ENCODE data around the gene COL23A1.

COL23A1 gene

DNA sequence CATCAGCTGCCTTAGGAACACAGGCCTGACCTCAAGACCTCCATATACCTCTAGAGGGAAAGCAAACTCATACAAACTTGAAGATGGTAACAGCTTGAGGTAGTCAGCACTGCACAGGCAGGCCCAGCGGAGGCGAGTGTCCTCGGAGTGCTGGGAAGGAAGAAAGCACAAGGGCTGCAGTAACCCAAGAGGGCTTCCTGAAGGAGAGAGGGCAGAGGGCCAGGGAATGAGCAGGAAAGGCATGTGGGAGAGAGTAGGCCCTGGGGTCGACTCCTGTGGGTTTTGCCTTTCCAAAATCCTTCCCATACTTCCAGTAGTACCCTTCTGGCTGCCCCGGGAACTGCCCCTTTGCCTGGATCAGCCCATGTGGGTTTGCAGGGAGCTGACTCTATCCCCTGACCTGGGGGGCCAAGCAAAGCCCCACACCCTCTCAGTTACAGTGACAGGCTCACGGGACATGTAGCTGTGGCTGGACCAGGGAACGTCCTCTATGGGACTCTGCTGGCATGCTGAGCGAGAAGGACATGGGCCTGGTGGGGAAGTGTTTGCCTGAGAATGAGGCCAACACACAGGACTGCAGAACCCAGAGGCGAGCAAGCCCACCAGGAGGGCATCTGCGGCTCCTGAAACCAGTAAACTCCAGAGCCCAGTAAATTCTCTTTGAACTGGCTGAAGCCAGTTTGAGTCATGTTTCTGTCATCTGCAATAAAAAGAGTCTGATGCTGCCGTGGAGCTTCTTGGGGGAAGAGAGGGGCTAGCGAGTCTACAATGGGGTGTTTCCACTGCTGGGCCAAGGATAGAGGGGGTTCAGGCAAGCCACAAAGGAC, 64.1 kb downstream of the COL23A1 start:
- Histone ChIP-seq H3K27ac (ENCODE audit: low read length) (no peak overlapping the region), H3K27me3 (ENCODE audit: control insufficient read depth, insufficient read depth, low read length) (no peaks in the 10 kb centered on the region), H3K9me3 (ENCODE audit: control insufficient read depth, low read depth, low read length) (no peaks in the 10 kb centered on the region), H3K36me3 (ENCODE audit: control insufficient read depth, low read depth, low read length) (no peaks in the 10 kb centered on the region), H3K9ac (ENCODE audit: low read length) (no peak overlapping the region), H3K4me3 (ENCODE audit: low read length) (no peak overlapping the region), H3K4me1 (ENCODE audit: control insufficient read depth, low read depth, low read length) (peaks cover 15% of the 10 kb centered on the region)

DNA sequence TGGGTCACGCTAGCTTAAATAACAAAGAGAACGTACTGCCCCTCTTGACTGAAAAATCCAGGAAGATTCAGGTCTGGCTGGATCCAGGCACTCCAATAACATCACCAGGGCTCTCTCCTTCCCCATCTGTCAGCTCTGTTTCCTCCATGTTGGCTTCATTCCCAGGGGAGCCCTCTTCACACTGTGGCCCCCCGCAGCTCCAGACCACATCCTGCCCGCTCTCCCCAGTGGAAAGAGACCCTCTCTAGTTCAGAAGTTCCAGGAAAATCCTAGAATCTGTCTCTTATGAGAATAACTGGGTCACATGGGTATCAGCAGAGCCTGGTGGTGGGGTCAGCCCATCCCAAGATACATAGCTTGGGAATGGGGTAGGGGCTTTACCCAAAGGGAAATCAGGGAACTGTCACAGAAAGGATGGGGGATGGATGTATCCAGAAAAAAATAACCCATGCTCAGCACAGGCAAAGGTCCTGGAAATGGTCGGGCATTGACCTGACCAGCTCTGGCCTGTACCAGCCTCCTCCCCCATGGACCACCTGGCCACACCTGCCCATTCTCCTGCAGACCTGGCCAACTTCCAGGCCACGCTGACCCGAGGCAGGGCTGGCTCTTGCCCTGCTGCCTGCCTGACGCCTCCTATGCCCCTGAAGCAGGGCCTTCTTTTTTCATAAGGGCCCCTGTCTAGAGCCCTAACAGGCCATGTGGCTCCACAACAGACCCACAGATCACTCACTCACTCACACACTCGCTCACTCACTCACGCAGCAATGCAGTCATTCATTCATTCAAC, 65.9 kb downstream of the COL23A1 start:
- Histone ChIP-seq H3K36me3 (ENCODE audit: control insufficient read depth, low read depth, low read length) (no peaks in the 10 kb centered on the region), H3K9me3 (ENCODE audit: control insufficient read depth, low read depth, low read length) (no peaks in the 10 kb centered on the region), H3K9ac (ENCODE audit: low read length) (no peak overlapping the region), H3K27ac (ENCODE audit: low read length) (no peak overlapping the region), H3K4me3 (ENCODE audit: low read length) (no peak overlapping the region), H3K27me3 (ENCODE audit: control insufficient read depth, insufficient read depth, low read length) (no peaks in the 10 kb centered on the region), H3K4me1 (ENCODE audit: control insufficient read depth, low read depth, low read length) (peaks cover 15% of the 10 kb centered on the region)

DNA sequence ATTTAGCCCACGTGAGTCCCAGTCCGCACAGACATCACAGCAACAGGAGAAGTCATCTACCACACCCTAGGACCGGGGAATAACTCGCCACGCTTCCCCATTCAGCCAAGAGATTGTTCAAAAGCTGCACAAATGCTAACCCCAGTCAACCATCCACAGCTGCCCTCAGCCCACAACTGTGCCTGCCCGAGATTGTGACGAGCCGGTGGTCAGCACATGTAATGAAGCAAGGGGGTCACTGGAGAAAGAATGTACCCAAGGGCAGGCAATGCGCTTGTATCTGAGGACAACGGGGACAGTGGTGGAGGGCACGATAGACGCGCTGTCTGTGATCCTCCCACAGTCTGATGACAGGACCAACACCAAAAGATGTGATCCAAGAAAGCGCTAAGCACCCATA, 67.8 kb downstream of the COL23A1 start:
- Histone ChIP-seq H3K27me3 (ENCODE audit: control insufficient read depth, insufficient read depth, low read length) (no peaks in the 10 kb centered on the region), H3K36me3 (ENCODE audit: control insufficient read depth, low read depth, low read length) (no peaks in the 10 kb centered on the region), H3K4me1 (ENCODE audit: control insufficient read depth, low read depth, low read length) (peaks cover 15% of the 10 kb centered on the region), H3K27ac (ENCODE audit: low read length) (no peak overlapping the region), H3K9me3 (ENCODE audit: control insufficient read depth, low read depth, low read length) (no peaks in the 10 kb centered on the region), H3K4me3 (ENCODE audit: low read length) (no peak overlapping the region), H3K9ac (ENCODE audit: low read length) (no peak overlapping the region)

DNA sequence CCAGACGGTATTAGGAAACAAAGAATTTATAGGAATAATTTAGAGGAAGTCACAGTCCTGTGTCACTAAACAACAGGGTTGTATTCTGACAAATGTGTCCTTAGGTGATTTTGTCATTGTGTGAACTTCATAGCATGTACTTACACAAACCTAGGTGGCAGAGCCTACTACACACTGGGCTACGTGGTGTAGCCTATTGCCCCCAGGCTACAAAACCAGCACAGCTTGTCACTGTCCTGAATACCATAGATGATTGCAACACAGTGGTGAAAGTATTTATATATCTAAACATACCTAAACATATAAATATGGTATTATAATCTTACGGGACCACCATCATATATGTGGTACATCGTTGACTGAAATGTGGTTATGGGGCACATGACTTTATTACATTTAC, 69.3 kb downstream of the COL23A1 start:
- H3K9me3 ChIP-seq (ENCODE audit: control insufficient read depth, low read depth, low read length) = no peaks in the 10 kb centered on the region
- H3K4me1 ChIP-seq (ENCODE audit: control insufficient read depth, low read depth, low read length) = peaks cover 3% of the 10 kb centered on the region
- H3K36me3 ChIP-seq (ENCODE audit: control insufficient read depth, low read depth, low read length) = no peaks in the 10 kb centered on the region

DNA sequence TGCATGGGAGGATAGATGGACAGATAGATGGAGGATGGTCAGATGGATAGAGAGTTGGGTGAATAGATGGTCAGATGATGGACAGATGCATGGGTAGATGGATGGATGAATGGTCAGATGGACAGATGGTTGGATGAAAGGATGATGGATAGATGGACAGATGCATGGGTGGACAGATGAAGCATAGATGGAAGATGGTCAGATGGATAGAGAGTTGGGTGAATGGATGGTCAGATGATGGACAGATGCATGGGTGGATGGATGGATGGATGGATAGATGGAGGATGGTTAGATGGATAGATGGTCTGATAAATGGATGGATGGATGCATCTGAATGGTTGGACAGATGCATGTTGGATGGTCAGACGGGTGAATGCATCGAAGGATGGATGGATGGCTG, 70.4 kb downstream of the COL23A1 start:
- Histone ChIP-seq H3K4me3 (ENCODE audit: low read length) (no peak overlapping the region), H3K4me1 (ENCODE audit: control insufficient read depth, low read depth, low read length) (no peaks in the 10 kb centered on the region), H3K27me3 (ENCODE audit: control insufficient read depth, insufficient read depth, low read length) (no peaks in the 10 kb centered on the region), H3K9ac (ENCODE audit: low read length) (no peak overlapping the region), H3K27ac (ENCODE audit: low read length) (no peak overlapping the region), H3K9me3 (ENCODE audit: control insufficient read depth, low read depth, low read length) (no peaks in the 10 kb centered on the region), H3K36me3 (ENCODE audit: control insufficient read depth, low read depth, low read length) (no peaks in the 10 kb centered on the region)

More for the DNA sequence above, 69.3 kb downstream of the COL23A1 start:
- no peaks in the 10 kb centered on the region for H3K27me3 ChIP-seq (ENCODE audit: control insufficient read depth, insufficient read depth, low read length)
- no peak overlapping the region for H3K27ac ChIP-seq (ENCODE audit: low read length)
- H3K4me3 ChIP-seq (ENCODE audit: low read length) = no peak overlapping the region
- H3K9ac ChIP-seq (ENCODE audit: low read length) = no peak overlapping the region

DNA sequence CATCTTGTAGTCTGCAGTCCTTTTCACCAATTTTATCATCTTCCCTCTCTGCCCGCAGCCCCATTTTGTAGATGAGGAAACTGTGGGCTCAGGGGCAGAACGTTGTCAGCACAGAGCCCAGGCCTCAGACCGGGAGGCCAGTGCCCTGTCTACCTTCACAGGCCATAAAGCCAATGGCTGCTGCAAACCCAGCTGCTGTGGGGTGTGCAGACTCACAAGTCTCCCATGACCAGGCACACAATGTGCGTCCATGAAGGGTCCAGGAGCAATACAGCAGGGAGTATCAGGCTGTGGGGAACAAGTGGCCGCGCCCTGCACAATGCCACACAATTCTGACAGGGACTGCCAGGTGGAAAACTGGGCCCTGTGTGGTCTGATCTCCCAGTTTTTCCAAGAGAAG, 71.0 kb downstream of the COL23A1 start:
- Histone ChIP-seq H3K9ac (ENCODE audit: low read length) (no peak overlapping the region), H3K27me3 (ENCODE audit: control insufficient read depth, insufficient read depth, low read length) (no peaks in the 10 kb centered on the region), H3K36me3 (ENCODE audit: control insufficient read depth, low read depth, low read length) (no peaks in the 10 kb centered on the region), H3K9me3 (ENCODE audit: control insufficient read depth, low read depth, low read length) (no peaks in the 10 kb centered on the region), H3K4me1 (ENCODE audit: control insufficient read depth, low read depth, low read length) (no peaks in the 10 kb centered on the region), H3K4me3 (ENCODE audit: low read length) (no peak overlapping the region), H3K27ac (ENCODE audit: low read length) (no peak overlapping the region)

DNA sequence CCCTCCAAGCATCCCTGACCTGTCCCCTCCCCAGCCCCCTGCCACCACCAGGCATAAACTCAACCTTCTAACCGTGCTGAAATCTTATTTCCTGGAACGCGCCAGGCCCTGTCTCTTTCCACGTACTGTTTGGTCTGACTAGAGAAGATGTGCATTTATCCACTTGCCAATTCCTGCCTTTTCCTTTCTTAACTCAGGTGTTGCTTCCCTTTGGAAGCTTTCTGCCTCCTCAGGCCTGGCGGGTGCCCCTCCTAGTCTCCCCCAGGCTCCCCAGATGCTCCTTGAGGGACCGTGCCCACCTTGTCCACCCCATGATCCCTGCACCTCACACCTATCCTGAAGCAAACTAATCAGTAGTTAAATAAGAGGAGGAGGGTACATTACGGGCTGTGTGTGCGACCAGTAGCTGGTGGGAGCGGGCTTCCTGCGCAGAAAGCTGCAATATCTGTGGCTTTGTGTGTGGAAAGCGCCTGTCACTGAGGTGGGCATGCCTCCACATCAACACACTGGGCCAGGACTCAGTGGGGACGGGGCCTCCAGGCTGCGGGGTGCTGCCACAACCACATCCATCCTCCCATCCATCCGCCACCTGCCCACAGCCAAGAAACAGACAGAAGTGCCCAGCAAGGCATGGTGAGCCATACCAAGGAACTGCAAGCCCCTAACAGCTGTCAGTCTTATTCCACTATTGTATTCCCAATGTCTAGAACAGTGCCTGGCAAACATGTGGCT, 73.5 kb downstream of the COL23A1 start:
- Histone ChIP-seq H3K27ac (ENCODE audit: low read length) (no peak overlapping the region), H3K27me3 (ENCODE audit: control insufficient read depth, insufficient read depth, low read length) (no peaks in the 10 kb centered on the region), H3K9me3 (ENCODE audit: control insufficient read depth, low read depth, low read length) (no peaks in the 10 kb centered on the region), H3K4me1 (ENCODE audit: control insufficient read depth, low read depth, low read length) (no peaks in the 10 kb centered on the region), H3K4me3 (ENCODE audit: low read length) (no peak overlapping the region), H3K9ac (ENCODE audit: low read length) (no peak overlapping the region), H3K36me3 (ENCODE audit: control insufficient read depth, low read depth, low read length) (no peaks in the 10 kb centered on the region)

DNA sequence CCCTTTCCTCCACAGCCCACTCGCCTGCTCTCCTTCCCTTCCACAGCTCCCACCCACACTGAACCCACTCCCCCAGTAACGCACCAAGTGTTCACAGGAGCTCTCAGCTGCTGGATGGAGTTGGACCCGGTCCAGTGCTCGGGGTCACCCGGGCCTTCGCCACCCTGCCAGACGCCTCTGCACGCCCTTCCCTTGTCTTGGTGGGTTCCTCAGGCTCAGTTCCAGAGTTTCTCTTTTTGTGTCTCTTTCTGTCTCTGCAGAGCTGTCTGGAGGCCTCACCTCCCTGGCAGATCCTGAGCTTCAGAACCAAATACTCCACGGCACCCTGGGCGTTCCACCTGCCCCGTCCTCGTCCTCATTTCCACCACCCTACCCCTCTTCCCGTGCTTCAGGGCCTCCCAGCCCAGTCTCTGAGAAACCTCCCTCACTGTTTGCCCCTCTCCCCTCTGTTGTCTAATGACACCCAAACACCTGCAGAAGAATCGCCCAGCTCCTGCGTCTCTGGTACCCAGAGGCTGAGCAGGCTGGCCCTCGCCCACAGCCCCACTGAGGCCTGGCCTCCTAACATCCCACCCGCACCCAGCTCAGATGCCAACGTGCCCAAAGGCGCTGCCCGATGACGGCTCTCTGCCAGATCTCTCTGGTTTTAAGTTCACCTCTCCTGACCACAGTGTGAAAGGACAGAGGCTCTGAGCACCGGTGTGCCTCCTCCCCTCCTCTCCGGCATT, 74.3 kb downstream of the COL23A1 start:
- Histone ChIP-seq H3K27ac (ENCODE audit: low read length) (no peak overlapping the region), H3K27me3 (ENCODE audit: control insufficient read depth, insufficient read depth, low read length) (no peaks in the 10 kb centered on the region), H3K4me1 (ENCODE audit: control insufficient read depth, low read depth, low read length) (no peaks in the 10 kb centered on the region), H3K9ac (ENCODE audit: low read length) (no peak overlapping the region), H3K4me3 (ENCODE audit: low read length) (no peak overlapping the region), H3K9me3 (ENCODE audit: control insufficient read depth, low read depth, low read length) (no peaks in the 10 kb centered on the region), H3K36me3 (ENCODE audit: control insufficient read depth, low read depth, low read length) (no peaks in the 10 kb centered on the region)

DNA sequence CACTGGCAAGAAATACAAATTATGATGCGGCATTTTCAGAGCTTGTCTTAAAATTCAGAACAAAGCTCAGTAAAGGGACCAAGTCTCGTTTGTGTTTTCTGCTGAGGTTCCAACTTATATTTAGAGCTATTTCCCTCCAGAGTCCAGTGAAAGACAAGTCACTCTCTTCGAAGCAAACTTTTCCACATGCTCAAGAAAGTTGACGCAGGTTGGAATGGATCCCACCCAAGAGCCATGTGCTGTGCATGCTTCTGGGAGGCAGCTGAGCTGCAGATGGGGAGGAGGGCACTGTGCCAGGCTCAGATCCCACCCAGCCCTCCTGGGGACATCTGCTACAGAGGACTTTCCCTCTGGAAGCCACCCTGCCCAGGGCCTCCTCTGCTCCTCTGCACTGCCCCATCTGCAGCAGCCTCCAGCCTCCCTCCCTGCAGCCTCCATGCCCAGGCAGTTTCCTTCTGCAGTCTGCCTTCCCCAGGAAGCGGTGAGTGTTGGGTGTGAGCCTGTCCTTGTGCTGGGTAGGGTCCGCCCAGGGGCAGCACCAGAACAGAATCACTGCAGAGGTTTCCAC, 75.3 kb downstream of the COL23A1 start:
- H3K9ac ChIP-seq (ENCODE audit: low read length) = no peak overlapping the region
- H3K36me3 ChIP-seq (ENCODE audit: control insufficient read depth, low read depth, low read length) = no peaks in the 10 kb centered on the region
- H3K4me1 ChIP-seq (ENCODE audit: control insufficient read depth, low read depth, low read length) = no peaks in the 10 kb centered on the region
- H3K27ac ChIP-seq (ENCODE audit: low read length) = no peak overlapping the region
- H3K9me3 ChIP-seq (ENCODE audit: control insufficient read depth, low read depth, low read length) = no peaks in the 10 kb centered on the region
- no peaks in the 10 kb centered on the region for H3K27me3 ChIP-seq (ENCODE audit: control insufficient read depth, insufficient read depth, low read length)
- H3K4me3 ChIP-seq (ENCODE audit: low read length) = no peak overlapping the region

DNA sequence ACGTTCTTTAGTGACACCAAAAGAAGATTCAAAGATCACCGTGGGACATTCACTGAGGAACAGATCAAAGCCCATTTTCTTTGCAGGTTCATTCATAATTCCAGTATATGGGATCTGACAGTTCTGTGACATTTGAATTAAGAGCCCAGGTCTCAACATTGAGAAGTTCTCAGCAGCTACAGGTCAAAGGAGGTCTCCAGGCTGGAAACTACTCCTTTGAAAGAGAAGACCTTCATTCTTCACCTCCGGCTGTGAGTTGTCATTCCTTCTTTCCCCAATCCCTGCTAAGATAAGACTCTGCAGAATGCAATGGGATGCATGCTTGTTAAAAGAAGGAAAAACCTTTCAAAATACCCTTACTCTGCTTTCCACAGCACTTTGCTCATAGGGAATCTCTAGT, 79.0 kb downstream of the COL23A1 start:
- H3K4me3 ChIP-seq (ENCODE audit: low read length) = no peak overlapping the region
- no peaks in the 10 kb centered on the region for H3K4me1 ChIP-seq (ENCODE audit: control insufficient read depth, low read depth, low read length)
- H3K9ac ChIP-seq (ENCODE audit: low read length) = no peak overlapping the region
- H3K27me3 ChIP-seq (ENCODE audit: control insufficient read depth, insufficient read depth, low read length) = no peaks in the 10 kb centered on the region
- peaks cover 7% of the 10 kb centered on the region for H3K9me3 ChIP-seq (ENCODE audit: control insufficient read depth, low read depth, low read length)
- H3K36me3 ChIP-seq (ENCODE audit: control insufficient read depth, low read depth, low read length) = no peaks in the 10 kb centered on the region
- H3K27ac ChIP-seq (ENCODE audit: low read length) = no peak overlapping the region
